ENCODE measurements around the gene SPOCK1. TPM values are rescaled to one million over a fixed set of nuclear protein-coding genes. Genes with fewer than 3 reads are reported as not detected.

The SPOCK1 gene
- total RNA-seq, 1 donor, result 231 TPM

- H3K4me3 ChIP-seq (ENCODE audit: insufficient read depth, low read length), result no peak overlapping the region
- H3K9me3 ChIP-seq (ENCODE audit: low read depth, low read length), result no peaks in the 10 kb centered on the region
- peaks cover 75% of the 10 kb centered on the region for H3K79me2 ChIP-seq (ENCODE audit: insufficient read depth, low read length)
- peak overlapping the region; percentile 85 for H3K27ac ChIP-seq (ENCODE audit: low read depth, low read length)
- peak; percentile 89 for DNase-seq (ENCODE audit: insufficient read length, low spot score, missing footprints)
- peaks cover 16% of the 10 kb centered on the region for H3K36me3 ChIP-seq (ENCODE audit: insufficient read depth, low read length)
- peaks cover 12% of the 10 kb centered on the region for H4K20me1 ChIP-seq (ENCODE audit: insufficient read depth, low read length)
- no peak overlapping the region for H3K4me2 ChIP-seq (ENCODE audit: insufficient read depth, low read length)
- no peak overlapping the region for H2AFZ ChIP-seq (ENCODE audit: low read length)
- H3K4me1 ChIP-seq (ENCODE audit: insufficient read depth, low read length), result peaks cover 38% of the 10 kb centered on the region
- no peak for TF ChIP-seq CTCF (IDR thresholded peaks at IDR 0.05; ENCODE audit: extremely low read depth, low read depth, low read length)
- no peaks in the 10 kb centered on the region for H3K27me3 ChIP-seq (ENCODE audit: insufficient read depth, low read length)
Measured at GRCh38 chr5:137486707-137487106, 12.4 kb downstream of the SPOCK1 start.

- H3K27ac ChIP-seq (ENCODE audit: low read depth, low read length), result no peak overlapping the region
- peaks cover 72% of the 10 kb centered on the region for H3K79me2 ChIP-seq (ENCODE audit: insufficient read depth, low read length)
- peaks cover 32% of the 10 kb centered on the region for H4K20me1 ChIP-seq (ENCODE audit: insufficient read depth, low read length)
- peaks cover 12% of the 10 kb centered on the region for H3K4me1 ChIP-seq (ENCODE audit: insufficient read depth, low read length)
- no peaks in the 10 kb centered on the region for H3K9me3 ChIP-seq (ENCODE audit: low read depth, low read length)
- no peak overlapping the region for H3K4me3 ChIP-seq (ENCODE audit: insufficient read depth, low read length)
- H3K4me2 ChIP-seq (ENCODE audit: insufficient read depth, low read length), result no peak overlapping the region
- DNase-seq (ENCODE audit: insufficient read length, low spot score, missing footprints), result no peak
- no peaks in the 10 kb centered on the region for H3K27me3 ChIP-seq (ENCODE audit: insufficient read depth, low read length)
- H3K36me3 ChIP-seq (ENCODE audit: insufficient read depth, low read length), result peaks cover 23% of the 10 kb centered on the region
- no peak for TF ChIP-seq CTCF (IDR thresholded peaks at IDR 0.05; ENCODE audit: extremely low read depth, low read depth, low read length)
- H2AFZ ChIP-seq (ENCODE audit: low read length), result no peak overlapping the region
Measured at GRCh38 chr5:137481596-137481995, 17.5 kb downstream of the SPOCK1 start.

- Histone ChIP-seq H3K27ac (ENCODE audit: low read depth, low read length) (no peak overlapping the region), H2AFZ (ENCODE audit: low read length) (no peak overlapping the region), H4K20me1 (ENCODE audit: insufficient read depth, low read length) (peaks cover 32% of the 10 kb centered on the region), H3K27me3 (ENCODE audit: insufficient read depth, low read length) (no peaks in the 10 kb centered on the region), H3K9me3 (ENCODE audit: low read depth, low read length) (no peaks in the 10 kb centered on the region), H3K4me3 (ENCODE audit: insufficient read depth, low read length) (no peak overlapping the region), H3K79me2 (ENCODE audit: insufficient read depth, low read length) (peaks cover 56% of the 10 kb centered on the region), H3K4me1 (ENCODE audit: insufficient read depth, low read length) (peaks cover 4% of the 10 kb centered on the region), H3K4me2 (ENCODE audit: insufficient read depth, low read length) (no peak overlapping the region), H3K36me3 (ENCODE audit: insufficient read depth, low read length) (peaks cover 12% of the 10 kb centered on the region)
- no peak for DNase-seq (ENCODE audit: insufficient read length, low spot score, missing footprints)
- TF ChIP-seq CTCF (IDR thresholded peaks at IDR 0.05; ENCODE audit: extremely low read depth, low read depth, low read length), result no peak
Measured at GRCh38 chr5:137478043-137478442, 21.1 kb downstream of the SPOCK1 start.

- no peaks in the 10 kb centered on the region for H3K27me3 ChIP-seq (ENCODE audit: insufficient read depth, low read length)
- H3K36me3 ChIP-seq (ENCODE audit: insufficient read depth, low read length), result no peaks in the 10 kb centered on the region
- peaks cover 51% of the 10 kb centered on the region for H3K79me2 ChIP-seq (ENCODE audit: insufficient read depth, low read length)
- no peak for DNase-seq (ENCODE audit: insufficient read length, low spot score, missing footprints)
- H3K4me3 ChIP-seq (ENCODE audit: insufficient read depth, low read length), result no peak overlapping the region
- no peaks in the 10 kb centered on the region for H3K9me3 ChIP-seq (ENCODE audit: low read depth, low read length)
- H3K27ac ChIP-seq (ENCODE audit: low read depth, low read length), result peak overlapping the region; percentile 65
- peaks cover 32% of the 10 kb centered on the region for H3K4me1 ChIP-seq (ENCODE audit: insufficient read depth, low read length)
- H3K4me2 ChIP-seq (ENCODE audit: insufficient read depth, low read length), result peak overlapping the region; percentile 55
- H2AFZ ChIP-seq (ENCODE audit: low read length), result no peak overlapping the region
- no peak for TF ChIP-seq CTCF (IDR thresholded peaks at IDR 0.05; ENCODE audit: extremely low read depth, low read depth, low read length)
- H4K20me1 ChIP-seq (ENCODE audit: insufficient read depth, low read length), result peaks cover 3% of the 10 kb centered on the region
Measured at GRCh38 chr5:137470921-137471220, 28.3 kb downstream of the SPOCK1 start.
